ENCODE results near the gene NSRP1.

DNA sequence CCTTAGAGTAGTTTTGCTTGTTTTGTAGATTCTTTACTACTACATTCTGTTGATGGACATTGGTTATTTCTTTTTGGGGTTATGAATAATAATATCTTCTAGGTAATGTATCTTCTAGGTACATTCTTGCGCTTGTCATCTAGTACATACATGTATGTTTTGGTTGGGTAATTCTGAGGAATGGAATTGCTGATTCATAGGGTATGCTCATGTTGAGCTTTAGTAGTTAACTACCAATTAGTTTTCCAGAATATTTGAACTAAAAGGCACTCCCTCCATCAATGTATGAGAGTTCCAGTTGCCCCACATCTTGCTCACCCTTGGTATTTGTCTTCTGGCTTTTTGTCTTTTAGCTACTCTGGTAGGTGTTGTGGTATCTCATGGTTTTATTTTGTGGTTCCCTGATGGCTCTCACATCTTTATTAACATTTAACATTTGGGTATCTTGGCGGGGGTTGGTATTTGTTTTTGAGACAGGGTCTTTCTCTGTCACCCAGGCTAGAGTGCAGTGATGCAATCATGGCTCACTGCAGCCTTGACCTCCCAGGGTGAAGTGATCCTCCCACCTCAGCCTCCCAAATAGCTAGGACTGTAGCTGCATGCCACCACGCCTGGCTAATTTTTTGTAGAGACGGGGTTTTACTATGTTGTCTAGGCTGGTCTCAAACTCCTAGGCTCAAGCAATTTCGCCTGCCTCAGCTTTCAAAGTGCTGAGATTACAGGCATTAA is 71.8 kb downstream of the NSRP1 start:
- TF ChIP-seq EP300 (conservative IDR thresholded peaks at IDR 0.05; ENCODE audit: poor library complexity, severe bottlenecking), result no peak
- TF ChIP-seq, protein P1, sequence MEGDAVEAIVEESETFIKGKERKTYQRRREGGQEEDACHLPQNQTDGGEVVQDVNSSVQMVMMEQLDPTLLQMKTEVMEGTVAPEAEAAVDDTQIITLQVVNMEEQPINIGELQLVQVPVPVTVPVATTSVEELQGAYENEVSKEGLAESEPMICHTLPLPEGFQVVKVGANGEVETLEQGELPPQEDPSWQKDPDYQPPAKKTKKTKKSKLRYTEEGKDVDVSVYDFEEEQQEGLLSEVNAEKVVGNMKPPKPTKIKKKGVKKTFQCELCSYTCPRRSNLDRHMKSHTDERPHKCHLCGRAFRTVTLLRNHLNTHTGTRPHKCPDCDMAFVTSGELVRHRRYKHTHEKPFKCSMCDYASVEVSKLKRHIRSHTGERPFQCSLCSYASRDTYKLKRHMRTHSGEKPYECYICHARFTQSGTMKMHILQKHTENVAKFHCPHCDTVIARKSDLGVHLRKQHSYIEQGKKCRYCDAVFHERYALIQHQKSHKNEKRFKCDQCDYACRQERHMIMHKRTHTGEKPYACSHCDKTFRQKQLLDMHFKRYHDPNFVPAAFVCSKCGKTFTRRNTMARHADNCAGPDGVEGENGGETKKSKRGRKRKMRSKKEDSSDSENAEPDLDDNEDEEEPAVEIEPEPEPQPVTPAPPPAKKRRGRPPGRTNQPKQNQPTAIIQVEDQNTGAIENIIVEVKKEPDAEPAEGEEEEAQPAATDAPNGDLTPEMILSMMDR (IDR thresholded peaks at IDR 0.05; ENCODE audit: poor library complexity, severe bottlenecking), result no peak
- no peak for TF ChIP-seq TAF1 (IDR thresholded peaks at IDR 0.05; ENCODE audit: low read depth)
- TF ChIP-seq EZH2 (IDR thresholded peaks at IDR 0.05; ENCODE audit: borderline replicate concordance, insufficient read depth, low read length, poor library complexity, severe bottlenecking), result no peak
- no peak for TF ChIP-seq POLR2AphosphoS5 (IDR thresholded peaks at IDR 0.05)
- no peak for TF ChIP-seq SMC3 (conservative IDR thresholded peaks at IDR 0.05; ENCODE audit: poor library complexity)

Measured in neural cell (in vitro differentiated cells).